GM19351 (cell line): ENCODE data around the gene SLC25A33.
"Not testable (repeated sequence)": the region's sequence is repeated elsewhere in the genome, so short reads cannot be mapped to it uniquely, and the experiment has no call there.

Experiments used
- ATAC-seq: cut with Tn5 transposase; IDR thresholded peaks from one replicate; pipeline ENCODE4 v1.9.1; 2021; ENCODE audit warnings: mild to moderate bottlenecking, moderate library complexity; ENCODE audit not compliant: unreplicated experiment

The SLC25A33 gene, protein sequence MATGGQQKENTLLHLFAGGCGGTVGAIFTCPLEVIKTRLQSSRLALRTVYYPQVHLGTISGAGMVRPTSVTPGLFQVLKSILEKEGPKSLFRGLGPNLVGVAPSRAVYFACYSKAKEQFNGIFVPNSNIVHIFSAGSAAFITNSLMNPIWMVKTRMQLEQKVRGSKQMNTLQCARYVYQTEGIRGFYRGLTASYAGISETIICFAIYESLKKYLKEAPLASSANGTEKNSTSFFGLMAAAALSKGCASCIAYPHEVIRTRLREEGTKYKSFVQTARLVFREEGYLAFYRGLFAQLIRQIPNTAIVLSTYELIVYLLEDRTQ

DNA sequence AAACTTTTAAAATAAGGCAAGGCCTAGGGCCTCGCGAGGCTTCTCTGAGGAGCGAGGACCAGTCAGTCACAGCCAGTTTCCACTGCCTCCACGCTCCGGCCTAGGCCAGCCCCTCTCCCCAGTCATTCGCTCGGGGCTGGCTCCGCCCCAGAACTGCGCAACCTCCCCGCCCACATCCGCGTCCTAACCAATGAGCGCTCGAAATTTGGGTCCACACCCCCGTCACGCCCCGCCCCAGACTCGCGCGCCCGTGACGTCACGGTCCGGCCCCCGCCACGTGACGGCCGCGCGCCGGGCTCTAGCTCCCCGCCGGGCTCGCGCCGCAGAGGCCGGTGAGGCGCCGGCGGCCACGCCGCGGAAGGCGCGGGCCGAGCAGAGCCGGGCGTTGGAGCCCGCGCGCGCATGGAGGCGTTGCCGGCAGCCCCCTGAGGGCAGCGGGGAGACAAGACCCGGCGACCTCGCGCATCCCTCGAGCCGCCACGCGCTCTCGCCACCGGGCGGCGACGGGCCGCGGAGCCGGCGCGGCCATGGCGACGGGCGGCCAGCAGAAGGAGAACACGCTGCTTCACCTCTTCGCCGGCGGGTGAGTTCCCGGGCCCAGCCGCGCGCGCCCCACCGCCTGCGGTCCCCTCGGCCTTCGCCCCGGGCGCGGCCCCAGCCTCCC, at the start of gene SLC25A33:
TSS of gene SLC25A33 (plus strand) at position 301 of the 664 bp plus-strand sequence. CDS start at position 528, 227 bp downstream.
- ATAC-seq = peak; percentile 89

DNA sequence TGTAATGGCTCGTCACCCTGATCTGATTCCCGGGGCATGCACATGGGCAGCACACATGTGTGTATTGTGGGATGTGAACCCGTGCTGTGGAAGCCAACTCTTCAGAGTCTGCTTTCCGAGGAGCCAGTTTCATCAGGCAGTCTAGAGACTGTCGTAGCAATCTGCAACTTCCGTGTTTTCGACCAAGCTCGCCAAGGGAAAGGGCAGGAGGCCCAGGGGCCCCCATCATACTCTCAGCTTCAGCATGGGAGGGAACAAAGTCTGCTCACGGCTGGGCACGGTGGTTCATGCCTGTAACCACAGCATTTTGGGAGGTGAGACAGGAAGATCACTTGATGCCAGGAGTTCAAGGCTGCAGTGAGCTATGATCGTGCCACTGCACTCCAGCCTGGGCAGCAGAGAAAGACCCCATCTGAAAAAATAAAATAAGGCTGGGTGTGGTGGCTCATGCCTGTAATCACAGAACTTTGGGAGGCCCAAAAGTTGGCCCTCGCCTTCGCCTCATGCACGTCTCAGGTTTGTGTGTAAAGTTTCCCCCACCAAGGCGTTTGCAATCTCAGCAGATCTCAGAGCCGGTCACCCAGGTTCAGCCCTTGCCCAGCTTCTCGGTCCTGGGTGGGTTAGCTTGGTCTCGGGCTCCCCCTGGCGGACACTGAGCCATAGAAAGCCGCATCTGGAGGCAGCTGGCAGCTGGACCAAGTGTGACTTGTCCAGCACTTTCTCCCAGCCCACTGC, 48.5 kb upstream of the SLC25A33 start:
- peak; percentile 67 for ATAC-seq

DNA sequence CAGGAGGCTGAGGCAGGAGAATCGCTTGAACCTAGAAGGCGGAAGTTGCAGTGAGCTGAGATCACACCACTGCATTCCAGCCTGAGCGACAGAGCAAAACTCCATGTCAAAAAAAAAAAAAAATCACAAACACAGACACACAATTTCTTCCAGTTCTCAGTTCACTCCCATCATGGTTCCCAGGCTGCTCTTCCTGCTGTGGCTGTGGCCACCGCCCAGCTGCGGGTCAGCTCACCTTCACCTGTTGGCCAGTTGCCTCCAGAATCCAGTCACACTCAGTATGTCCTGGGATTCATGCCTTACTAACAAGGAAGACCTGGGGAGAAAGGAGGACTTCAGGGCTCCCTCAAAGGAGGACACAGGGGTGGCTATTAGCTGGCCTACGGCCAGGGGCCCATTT, 45.9 kb upstream of the SLC25A33 start:
- ATAC-seq = no peak

DNA sequence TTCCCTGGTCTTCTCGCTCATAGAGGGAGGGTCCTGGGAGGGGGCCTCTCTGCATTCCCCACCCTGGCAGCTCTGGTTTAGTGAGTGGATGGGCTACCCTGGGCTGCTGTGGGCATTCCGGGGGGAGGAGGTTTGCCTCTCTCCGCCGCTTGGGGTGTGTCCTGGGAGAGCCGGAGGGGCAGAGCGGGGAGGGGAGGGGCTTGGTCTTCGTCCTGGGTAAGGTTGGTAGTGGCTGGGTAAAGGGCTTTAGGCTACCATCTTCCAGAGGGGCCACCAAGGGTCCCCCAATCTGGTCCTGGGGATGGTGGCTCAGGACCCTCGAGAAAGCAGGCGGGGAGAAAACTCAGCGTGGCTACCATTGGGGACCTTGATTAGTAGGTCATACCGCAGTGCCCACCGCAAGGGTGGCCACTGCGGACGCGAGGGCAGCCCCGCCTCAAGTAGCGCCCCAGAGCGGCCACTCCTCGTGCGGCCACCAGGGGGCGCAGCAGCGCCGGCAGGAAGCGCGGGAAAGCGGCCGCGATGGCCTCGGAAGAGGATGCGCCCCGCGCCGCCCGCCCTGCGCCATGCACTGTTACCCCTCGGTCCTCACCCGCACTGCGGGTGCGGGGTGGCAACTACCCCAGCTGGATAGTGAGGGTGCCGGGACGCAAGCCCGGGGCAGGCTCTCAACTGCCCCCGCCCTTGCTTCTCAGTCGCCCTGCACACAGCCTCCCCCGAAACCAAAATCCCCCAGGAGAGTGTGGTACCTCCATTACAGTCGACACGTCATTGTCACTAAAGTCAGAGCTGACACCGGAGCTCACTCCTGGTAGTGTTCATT, 44.1 kb upstream of the SLC25A33 start:
- ATAC-seq = peak; percentile 51

DNA sequence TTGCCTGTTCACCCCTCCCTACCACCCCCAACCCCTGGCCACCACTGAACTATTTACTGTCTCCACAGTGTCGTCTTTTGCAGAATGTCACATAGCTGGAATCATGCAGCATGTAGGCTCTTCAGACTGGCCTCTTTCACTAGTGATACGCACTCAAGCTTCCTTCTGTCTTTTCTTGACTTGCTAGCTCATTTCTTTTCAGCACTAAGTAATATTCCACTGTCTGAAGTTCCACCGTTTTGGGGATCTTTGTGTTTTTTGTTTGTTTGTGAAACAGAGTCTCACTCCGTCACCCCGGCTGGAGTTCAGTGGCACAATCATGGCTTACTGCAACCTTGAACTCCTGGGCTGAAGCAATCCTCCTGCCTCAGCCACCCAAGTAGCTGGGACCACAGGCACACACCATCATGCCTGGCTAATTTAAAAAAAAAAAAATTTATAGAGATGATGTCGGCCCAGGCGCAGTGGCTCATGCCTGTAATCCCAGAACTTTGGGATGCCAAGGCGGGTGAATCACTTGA, 43.4 kb upstream of the SLC25A33 start:
- ATAC-seq = no peak

DNA sequence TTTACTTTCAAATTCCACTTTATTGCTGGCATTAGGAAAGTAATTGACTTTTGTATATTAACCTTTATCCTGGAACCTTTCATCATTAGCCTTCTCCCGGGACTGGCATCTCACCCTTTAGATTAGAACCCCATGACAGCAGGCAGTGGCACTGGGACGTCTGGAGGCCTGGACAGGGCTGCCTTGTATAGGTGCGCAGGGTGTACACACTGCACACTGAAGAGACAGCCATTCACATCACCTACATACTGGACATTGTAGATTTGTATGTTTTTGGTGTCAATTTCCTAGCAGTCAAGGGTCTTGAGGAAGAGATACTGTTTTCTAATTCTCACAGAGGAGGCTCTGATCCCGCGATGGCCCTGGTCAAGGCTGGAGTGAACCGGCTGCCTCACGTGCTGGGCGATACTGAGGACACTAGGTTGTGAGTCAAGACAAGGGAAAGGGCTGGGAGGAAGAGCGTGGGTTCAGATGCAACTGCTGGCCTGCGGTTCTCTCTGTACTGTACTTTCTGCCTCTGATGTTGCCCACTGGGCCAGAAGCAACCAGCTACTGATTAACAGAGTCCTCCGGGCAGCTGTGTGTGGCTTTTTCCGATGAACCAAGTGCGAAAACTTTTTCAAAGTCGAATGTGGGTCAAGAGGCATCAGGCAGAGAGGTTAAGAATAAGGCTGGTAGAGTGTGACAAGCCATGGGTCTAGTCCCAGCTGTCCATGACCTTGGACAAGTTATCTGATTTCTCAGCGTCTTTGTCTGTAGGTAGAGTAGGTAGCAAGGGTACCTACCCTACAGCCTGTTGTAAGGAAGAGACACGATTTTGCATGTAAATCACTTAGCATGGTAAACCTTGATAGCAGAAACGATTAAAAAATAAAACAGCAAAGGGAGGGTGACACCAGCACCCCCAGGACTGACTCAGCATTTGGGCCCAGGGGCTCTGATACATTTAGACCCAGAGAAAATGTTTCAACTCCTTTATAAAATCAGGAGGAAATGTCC, 38.2 kb upstream of the SLC25A33 start:
- no peak for ATAC-seq

DNA sequence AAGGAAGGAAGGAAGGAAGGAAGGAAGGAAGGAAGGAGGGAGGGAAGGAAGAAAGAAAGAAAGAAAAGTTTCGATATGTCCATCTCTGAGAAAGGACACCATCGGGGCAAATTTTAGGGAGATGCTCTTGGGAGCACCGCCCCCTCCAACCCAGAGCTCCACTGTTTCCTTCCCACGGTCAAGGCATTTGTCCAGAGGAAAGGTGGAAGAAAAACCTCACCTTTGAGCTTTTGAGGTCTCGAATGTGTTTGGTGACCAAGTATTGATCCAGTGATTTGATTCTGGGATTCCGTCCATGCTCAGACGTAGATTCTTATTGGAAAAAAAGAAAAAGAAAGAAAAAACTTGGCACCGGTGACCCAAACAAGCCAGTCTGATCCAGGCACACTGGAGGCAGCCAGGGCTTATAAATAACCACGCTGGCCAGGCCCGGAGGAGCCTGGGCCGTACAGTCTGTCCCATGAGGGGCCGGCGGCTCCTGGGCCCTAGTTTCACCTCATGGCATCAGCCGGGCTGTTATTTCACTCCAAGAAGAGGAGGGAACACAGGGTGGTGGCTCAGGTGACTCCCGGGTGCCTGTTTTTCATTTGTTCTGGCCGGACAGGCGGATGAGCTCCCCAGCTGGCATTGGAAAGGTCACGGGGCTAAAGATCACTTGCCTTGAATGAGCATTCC, 36.1 kb upstream of the SLC25A33 start:
- no peak for ATAC-seq

DNA sequence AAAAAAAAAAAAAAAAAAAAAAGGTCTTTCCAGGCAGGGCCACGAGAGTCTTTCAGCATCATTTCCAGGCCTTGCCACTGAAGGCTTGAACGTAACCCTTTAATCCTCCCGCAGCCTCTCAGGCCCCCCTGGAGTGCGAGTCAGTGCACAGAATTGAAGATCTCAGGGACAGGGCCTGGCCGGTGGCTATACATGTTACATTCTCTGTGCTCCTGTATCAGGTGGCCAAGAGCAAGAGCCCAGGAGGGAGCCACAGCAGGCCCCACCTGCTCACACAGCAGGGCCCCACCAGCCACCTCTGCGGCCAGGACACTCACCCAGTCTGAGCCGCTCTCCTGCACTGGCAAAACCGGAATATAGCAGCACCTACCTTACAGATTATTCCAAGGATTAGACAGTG, 34.1 kb upstream of the SLC25A33 start:
- ATAC-seq = no peak

DNA sequence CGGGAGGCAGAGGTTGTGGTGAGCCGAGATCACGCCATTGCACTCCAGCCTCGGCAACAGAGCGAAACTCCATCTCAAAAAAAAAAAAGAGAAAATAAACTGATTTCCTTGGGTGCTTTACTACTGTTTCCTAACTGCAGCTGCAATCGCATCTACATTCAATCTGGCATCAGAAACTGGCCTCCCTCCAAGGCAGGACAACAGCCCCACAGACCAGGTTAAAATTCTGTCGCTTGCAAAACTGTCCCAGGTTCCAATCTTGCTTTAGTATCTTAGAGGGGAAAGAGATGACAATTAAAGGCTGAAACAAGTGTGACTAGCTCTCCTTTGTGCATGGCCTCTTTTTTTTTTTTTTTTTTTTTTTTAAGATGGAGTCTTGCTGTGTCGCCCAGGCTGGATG, 32.4 kb upstream of the SLC25A33 start:
- no peak for ATAC-seq

DNA sequence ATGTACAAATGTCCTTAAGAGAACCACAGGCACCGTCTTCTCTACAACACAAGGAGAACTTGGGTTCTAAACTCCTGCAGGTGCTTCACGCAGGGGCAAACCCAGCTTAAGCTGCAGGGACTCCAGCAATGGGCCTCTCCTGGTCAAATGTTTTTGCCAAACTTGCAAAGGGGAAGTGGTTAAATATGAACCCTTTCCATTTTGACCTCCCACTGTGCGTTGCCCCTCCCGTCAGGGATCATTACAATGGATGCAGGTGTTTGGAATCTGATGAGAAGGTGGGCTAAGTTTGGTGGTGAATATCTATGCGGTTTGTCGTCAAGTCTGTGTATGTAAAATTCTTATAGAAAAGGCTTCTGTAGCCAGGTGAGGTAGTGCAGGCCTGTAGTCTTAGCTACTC, 29.1 kb upstream of the SLC25A33 start:
- no peak for ATAC-seq

DNA sequence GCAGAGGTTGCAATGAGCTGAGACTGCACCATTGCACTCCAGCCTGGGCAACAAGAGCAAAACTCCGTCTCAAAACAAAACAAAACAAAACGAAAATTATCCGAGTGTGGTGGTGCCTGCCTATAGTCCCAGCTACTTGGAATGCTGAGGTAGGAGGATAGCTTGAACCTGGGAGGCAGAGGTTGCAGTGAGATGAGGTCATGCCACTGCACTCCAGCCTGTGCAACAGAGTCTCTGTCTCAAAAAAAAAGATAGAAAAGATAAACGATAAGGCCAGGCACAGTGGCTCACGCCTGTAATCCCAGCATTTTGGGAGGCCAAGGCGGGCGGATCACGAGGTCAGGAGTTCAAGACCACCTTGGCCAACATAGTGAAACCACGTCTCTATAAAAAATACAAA, 23.7 kb upstream of the SLC25A33 start:
- not testable (repeated sequence) for ATAC-seq

DNA sequence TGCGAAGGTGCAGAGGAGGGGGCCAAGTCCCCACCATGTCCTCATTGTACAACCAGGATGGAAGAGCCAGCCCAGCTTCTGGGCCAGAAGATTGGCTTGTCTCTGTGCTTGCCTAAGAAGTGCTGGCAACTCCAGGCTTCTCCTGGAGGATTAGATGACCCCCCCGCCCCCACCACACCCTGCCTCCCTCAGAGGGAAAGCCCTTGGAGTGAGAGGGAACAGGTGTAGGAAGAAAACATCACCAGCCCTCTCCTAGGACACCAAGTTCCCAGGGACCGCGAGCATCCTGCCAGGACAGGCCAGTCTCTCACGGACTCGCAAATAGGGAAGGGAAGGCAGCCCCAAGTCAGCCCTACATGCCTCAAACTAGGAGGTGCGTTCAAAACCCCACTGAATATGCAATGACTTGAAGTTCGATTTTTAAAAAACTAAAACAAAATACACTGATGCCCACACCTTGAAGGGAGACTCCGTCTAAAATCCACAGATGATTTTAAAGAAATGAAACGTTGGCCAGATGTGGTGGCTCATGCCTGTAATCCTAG, 20.7 kb upstream of the SLC25A33 start:
- no peak for ATAC-seq

DNA sequence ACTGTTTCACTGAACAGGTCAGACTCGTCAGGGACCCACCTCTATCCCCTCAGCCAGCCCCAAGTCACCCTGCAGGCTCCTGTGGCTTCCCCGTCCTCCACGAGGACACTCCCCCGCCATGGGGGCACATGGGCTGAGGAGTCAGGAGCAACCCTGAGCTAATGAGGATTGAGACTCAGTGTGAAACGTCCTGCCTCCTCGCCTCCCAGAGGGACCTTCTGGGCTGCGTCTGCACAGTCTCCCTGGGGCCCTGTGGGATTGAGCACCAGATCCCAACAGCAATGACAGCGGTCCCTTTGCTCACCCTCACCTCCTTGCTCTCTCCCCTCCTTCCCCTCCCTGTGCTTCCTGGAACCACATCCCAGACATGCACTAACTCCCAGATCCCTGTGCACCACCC, 18.9 kb upstream of the SLC25A33 start:
- ATAC-seq = no peak

DNA sequence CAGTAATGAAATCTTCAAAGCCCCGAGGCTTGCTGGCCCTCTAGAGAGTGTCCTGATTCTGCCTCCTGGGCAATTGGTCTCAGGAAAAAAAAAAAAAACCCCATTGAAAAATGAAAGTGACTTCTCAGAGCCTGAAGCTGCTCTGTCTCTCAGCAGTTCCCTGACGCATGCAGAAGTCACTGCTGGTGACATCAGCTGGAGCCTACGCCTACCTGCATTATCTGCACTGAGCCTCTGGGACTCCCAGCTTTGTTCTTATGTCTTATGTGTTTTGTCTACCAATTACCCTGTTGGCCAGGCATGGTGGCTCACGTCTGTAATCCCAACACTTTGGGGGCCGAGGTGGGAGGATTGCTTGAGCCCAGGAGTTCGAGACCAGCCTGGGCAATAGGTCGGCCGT, 10.1 kb upstream of the SLC25A33 start:
- no peak for ATAC-seq

DNA sequence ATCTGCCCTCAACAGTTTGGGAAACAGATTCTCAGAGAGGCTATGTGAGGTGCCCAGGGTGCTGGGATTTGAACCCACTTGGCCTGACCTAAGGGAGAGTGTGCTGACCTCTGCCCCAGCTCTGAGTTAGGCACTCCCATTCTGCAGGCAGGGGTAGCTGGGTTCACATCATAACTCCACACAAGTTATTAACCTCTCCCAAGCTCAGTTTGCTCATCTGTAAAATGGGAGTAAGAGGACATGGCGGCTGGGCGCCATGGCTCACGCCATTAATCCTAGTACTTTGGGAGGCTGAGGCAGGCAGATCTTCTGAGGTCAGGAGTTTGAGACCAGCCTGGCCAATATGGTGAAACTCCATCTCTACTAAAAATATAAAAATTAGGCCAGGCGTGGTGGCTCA, 8.9 kb upstream of the SLC25A33 start:
- ATAC-seq = no peak

DNA sequence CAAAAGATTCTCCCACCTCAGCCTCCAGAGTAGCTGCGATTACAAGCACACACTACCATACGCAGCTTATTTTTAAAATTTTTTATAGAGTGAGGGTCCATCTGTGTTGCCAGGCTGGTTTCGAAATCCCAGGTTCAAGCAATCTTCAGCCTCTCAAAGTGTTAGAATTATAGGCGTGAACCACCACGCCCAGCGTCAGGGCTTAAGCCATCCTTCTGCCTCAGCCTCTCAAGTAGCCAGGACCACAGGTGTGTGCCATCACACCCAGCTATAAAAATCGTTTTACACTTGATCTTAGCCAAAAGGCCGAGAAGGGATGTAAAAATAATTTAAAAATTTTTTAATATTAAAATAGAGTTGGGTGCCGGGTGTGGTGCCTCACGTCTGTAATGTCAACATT, 4.3 kb upstream of the SLC25A33 start:
- no peak for ATAC-seq

DNA sequence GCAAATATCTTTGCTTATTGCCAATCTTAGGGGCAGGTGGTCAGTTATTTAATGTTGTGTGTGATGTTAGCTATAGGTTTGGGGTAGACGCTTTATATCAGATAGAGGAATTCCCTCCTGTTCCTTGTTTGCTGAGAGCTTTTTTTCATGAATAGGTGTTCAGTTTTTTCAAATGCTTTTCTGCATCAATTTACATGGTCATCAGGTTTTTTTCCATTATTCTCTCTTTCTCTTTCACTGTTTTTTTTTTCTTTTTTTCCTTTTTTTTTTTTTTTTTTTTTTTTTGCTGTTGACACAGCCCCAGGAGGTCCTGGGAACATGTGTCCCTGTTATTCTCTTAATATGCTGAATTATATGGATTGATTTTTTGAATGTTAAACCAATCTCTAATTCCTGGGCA, 3.0 kb upstream of the SLC25A33 start:
- no peak for ATAC-seq

DNA sequence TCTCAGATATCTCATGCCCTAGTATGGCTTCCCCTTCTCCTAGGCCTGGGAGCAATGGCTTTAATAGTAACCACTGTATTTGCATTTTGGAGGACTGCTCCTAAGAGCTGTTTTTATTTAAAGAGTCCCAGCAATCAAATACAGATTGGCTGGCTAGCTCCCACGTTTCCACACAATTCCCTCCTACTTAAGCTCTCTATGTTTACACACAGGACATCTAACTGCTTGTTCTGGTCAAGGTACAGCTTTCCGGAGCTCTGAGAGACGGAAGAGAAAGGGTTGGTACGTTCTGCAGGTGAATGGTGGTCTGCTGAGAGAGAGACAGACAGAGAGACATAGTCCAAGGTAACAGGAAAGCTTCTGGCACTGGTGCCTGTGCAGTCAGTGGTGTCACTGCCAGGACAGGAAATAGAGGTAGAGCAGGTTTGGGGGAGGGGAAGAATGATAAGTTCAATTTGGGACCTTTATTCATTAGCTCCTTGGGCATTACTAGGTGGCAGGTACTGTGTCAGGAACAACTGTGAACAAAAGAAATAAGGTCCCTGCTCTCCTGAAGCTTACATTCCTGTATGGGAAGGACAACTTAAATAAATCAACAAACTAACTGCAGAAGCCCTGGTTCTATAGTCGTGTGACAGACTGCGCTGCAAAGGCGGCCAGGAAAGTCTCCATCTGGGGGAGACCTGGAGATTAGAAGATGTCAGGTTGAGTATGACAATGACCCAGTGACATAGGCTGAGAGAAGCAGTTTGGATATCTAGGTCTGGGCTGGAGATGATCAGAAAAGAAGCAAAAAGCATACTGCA, 1.2 kb upstream of the SLC25A33 start:
- no peak for ATAC-seq
